VCaP (cell line): ENCODE results near the gene ANKS6.
"Not testable (repeated sequence)": the region's sequence is repeated elsewhere in the genome, so short reads cannot be mapped to it uniquely, and the experiment has no call there.

Experiments used
- H3K27ac ChIP-seq: fragments of 450-650 bp; 2 replicates; pipeline ENCODE4 v1.5.1; 2017
- TF ChIP-seq, protein P1 (sequence below): fragments of 450-650 bp; conservative IDR thresholded peaks from 2 replicates; pipeline ENCODE4 v1.5.1; 2017; ENCODE audit warnings: mild to moderate bottlenecking, moderate library complexity

The ANKS6 gene

DNA sequence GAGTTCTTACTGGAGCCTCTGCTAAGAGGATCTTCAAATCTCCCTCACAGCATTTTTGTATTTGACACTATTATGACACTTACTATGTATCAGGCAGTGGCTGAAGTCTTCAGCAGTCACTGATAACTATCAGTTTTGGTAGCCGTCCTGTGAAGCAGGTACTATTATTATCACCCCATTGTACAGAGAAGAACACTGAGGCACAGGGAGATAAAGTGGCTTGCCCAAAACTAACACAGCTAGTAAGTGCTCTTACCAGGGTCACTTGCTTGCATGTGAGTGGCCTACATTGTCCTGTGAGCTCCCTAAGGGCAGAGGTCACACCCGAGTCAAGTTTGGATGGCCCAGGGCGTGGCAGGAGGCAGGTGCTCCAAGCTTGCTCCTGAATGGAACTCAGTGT lies 104.5 kb downstream of the ANKS6 start:
- H3K27ac ChIP-seq = no peak overlapping the region
- TF ChIP-seq, protein P1, sequence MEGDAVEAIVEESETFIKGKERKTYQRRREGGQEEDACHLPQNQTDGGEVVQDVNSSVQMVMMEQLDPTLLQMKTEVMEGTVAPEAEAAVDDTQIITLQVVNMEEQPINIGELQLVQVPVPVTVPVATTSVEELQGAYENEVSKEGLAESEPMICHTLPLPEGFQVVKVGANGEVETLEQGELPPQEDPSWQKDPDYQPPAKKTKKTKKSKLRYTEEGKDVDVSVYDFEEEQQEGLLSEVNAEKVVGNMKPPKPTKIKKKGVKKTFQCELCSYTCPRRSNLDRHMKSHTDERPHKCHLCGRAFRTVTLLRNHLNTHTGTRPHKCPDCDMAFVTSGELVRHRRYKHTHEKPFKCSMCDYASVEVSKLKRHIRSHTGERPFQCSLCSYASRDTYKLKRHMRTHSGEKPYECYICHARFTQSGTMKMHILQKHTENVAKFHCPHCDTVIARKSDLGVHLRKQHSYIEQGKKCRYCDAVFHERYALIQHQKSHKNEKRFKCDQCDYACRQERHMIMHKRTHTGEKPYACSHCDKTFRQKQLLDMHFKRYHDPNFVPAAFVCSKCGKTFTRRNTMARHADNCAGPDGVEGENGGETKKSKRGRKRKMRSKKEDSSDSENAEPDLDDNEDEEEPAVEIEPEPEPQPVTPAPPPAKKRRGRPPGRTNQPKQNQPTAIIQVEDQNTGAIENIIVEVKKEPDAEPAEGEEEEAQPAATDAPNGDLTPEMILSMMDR = no peak

DNA sequence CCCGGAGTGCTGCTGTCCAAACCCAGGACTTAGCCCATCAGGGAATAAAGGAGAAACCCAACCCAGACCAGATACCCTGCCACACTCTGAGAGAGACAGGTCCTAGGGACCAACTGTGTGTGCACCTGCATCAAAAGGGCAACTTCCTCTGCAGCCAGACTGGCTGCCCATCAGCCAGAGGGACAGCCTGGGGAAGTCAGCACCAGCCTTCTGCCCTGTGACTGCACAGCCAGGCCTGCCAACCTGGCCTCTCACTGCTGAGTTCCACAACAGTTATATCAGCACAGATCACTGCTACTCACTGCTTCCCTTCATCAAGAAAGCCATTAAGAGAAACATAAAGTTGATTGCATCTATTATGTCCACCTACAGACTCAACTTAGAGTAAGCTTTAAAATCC lies 105.7 kb downstream of the ANKS6 start:
- TF ChIP-seq, protein P1 = no peak
- H3K27ac ChIP-seq = no peak overlapping the region

DNA sequence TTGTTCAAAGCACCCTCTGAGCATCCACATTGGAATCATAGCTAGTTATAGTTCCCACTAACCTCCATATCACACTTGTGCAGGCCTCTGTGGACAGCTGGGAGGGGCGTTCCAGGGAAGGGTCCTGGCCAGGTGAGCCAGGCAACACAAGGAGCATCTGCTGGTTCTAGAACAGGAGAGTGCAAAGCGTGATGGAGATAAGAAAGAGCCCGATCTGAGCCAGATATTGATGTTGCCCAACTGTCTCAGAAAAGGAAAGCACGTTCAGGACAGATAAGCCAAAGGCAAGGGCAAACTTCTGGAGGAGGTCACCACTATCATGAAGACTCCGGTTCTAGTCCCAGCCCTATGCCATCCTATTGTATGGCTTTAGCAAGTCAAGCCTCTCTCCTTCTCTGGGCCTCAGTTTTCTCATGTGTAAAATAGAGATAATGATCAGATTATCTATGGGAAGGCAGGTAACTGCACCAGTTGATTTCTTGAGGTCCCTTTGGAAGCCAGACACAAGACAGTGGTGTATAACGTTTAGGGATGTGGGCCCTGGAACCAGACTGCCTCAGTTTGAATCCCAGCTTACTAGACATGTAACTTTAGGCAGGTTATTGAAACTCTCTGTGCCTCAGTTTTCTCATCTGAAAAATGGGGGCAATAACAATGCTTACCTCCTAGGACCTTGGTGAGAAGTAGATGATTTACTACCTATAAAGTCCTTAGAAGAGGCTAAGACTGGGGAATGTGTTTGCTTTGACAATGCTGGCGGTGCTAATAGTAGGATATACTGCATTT lies 107.5 kb downstream of the ANKS6 start:
- H3K27ac ChIP-seq = no peak overlapping the region
- TF ChIP-seq, protein P1 = no peak

DNA sequence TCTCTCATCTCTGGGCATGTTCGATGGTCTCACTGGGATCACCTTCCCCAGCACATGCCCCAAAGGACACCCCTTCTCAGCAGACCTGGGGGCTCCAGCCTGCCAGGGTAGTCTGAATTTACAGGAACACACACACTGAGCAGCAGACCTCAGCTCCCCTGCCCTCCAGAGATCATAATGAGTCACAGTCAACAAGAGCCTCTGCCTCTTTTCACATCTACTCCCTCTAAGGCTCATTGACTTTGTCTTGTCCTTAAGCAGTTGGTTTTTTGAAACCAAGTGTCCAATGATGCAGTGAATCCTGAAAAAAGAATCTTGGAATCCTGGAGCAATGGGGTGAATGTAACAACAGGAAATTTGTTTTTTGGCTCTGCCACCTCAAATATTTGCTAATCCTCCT lies 108.4 kb downstream of the ANKS6 start:
- TF ChIP-seq, protein P1 = no peak
- peak overlapping the region; percentile 18; the same call in 1 of the 2 replicates for H3K27ac ChIP-seq

DNA sequence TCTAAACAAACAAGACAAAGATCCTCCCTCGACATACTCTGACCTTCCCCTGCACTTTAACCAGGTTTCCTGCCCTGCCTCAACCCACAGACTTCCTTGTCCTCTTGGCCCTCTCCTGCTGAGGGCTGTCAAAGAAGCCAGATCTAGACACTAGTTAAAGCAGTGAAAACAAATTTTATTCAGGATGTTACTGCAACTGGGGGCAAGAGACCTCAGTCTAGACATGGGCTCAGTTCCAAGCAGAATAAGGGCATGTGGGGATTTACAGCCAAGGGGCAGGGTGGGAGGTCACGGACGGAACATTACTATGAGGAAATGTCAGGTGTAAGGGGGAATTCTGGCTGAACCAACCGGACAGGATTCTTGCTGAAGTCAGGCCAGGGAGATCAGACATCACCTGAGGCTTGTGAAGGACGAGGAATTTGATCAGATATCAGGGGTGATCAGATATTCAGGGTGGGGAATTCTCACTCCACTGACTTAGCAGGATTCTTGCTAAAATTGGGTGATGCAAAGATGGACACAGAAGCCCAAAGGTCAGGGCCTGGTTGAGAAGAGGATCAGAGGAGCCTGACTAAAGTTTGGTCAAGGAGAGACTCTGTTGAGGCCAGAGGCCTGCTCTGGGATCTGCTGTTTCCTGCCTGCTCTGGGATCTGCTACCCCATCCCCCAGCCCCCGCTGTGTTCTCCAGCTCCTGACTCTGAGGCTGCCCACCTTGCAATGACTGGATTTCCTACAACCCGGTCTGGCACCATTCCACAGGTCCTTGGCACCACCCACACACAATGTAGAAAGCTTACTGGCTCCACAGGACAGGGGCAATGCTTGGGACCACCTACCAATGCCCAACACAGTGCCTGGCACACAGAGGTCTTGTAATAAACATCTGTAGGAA lies 109.1 kb downstream of the ANKS6 start:
- TF ChIP-seq, protein P1 = no peak

DNA sequence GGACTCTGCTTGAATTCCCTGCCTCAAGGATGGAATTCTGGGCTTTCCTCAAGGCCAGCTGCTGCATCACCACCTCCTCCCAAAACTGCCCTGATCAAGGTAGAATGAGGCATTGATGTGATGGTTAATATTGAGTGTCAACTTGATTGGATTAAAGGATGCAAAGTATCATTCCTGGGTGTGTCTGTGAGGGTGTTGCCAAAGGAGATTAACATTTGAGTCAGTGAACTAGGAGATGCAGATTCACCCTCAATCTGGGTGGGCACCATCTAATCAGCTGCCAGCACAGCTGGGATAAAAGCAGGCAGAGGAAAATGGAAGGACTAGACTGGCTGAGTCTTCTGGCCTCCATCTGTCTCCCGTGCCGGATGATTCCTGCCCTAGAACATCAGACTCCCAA lies 111.5 kb downstream of the ANKS6 start:
- H3K27ac ChIP-seq = not testable (repeated sequence)

More for the DNA sequence above, 109.1 kb downstream of the ANKS6 start:
- peak overlapping the region; percentile 18; the same call in 1 of the 2 replicates for H3K27ac ChIP-seq
